HepG2 (cell line): ENCODE results near the gene TVP23A. TPM values are rescaled to one million over a fixed set of nuclear protein-coding genes. Genes with fewer than 3 reads are reported as not detected.
A peak's percentile ranks its signal among the peaks of the same experiment; 100 is the strongest.

Source experiments
- ASH2L ChIP-seq: fragments of 300-600, 200-600 bp; sonication (generic); IDR thresholded peaks from 2 replicates; pipeline ENCODE4 v1.7.0; 2017; ENCODE audit warnings: low read depth, mild to moderate bottlenecking, moderate library complexity, mixed read lengths, low read length; ENCODE audit not compliant: insufficient read length
- ATF6 ChIP-seq: sonication (generic); formaldehyde crosslinking; conservative IDR thresholded peaks from 2 replicates; pipeline ENCODE4 v1.4.0; 2020; ENCODE audit warnings: missing genetic modification reagents
- CHCHD3 ChIP-seq: sonication (generic); formaldehyde crosslinking; IDR thresholded peaks from 2 replicates; pipeline ENCODE4 v1.8.0; 2022; ENCODE audit warnings: mild to moderate bottlenecking, missing genetic modification reagents, moderate library complexity
- FOSL1 ChIP-seq: sonication (generic); formaldehyde crosslinking; IDR thresholded peaks from 2 replicates; pipeline ENCODE4 v1.9.0; 2021; ENCODE audit warnings: missing genetic modification reagents, borderline replicate concordance
- GABPB1 ChIP-seq: IDR thresholded peaks from 2 replicates; pipeline ENCODE4 v1.6.1; 2016; ENCODE audit warnings: mild to moderate bottlenecking, missing genetic modification reagents, moderate library complexity, missing compliant biosample characterization
- HNRNPL ChIP-seq: fragments of 200-400 bp; formaldehyde crosslinking; IDR thresholded peaks from 2 replicates; pipeline ENCODE4 v1.6.1; 2017; ENCODE audit warnings: mild to moderate bottlenecking, low read depth, low read length
- NCOR1 ChIP-seq: fragments of 200-600 bp; sonication (generic); IDR thresholded peaks from 2 replicates; pipeline ENCODE4 v1.7.0; 2017; ENCODE audit warnings: antibody characterized with exemption, low read length, borderline replicate concordance
- NR2F1 ChIP-seq, 2 experiments: fragments of 450-650 bp in 1 of 2; formaldehyde crosslinking in 1 of 2; IDR thresholded peaks; 2 replicates each; pipeline versions ENCODE4 v1.5.0 to v1.6.1; 2016 to 2020; ENCODE audit warnings: mild to moderate bottlenecking in 1 of 2, missing compliant biosample characterization in 1 of 2, missing genetic modification reagents in 1 of 2, moderate library complexity in 1 of 2
- NR3C1 ChIP-seq: sonication (generic); formaldehyde crosslinking; IDR thresholded peaks from 2 replicates; pipeline ENCODE4 v1.4.0; 2020; ENCODE audit warnings: missing genetic modification reagents
- TEAD3 ChIP-seq: optimal IDR thresholded peaks from 2 replicates; pipeline ENCODE3; 2016; ENCODE audit warnings: borderline replicate concordance
- TFE3 ChIP-seq: IDR thresholded peaks from 2 replicates; pipeline ENCODE4 v1.6.1; 2016
- ZNF160 ChIP-seq: sonication (generic); formaldehyde crosslinking; IDR thresholded peaks from 2 replicates; pipeline ENCODE4 v1.8.0; 2022; ENCODE audit warnings: mild to moderate bottlenecking, inconsistent platforms, missing genetic modification reagents
- ZNF230 ChIP-seq: sonication (generic); formaldehyde crosslinking; IDR thresholded peaks from 2 replicates; pipeline ENCODE4 v1.4.0; 2020; ENCODE audit warnings: mild to moderate bottlenecking, missing genetic modification reagents
- ZNF256 ChIP-seq: sonication (generic); formaldehyde crosslinking; conservative IDR thresholded peaks from 2 replicates; pipeline ENCODE4 v1.4.0; 2020; ENCODE audit warnings: missing genetic modification reagents
- ZNF562 ChIP-seq: sonication (generic); formaldehyde crosslinking; IDR thresholded peaks from 2 replicates; pipeline ENCODE4 v1.8.0; 2022; ENCODE audit warnings: missing genetic modification reagents, borderline replicate concordance
- ZNF567 ChIP-seq: sonication (generic); formaldehyde crosslinking; IDR thresholded peaks from 2 replicates; pipeline ENCODE4 v1.8.1; 2023; ENCODE audit warnings: mild to moderate bottlenecking, missing genetic modification reagents, borderline replicate concordance
- polyA plus RNA-seq, 8 experiments: library from polyadenylated mRNA; depleted of rRNA in 3 of 8; stranded (reverse) in 7 of 8; unstranded in 1 of 8; fragments of >200 nt; fragmentation: Illumina TruSeq in 4 of 8; extraction: Trizol in 4 of 8; gene quantifications; 2 replicates each; pipeline versions ENCODE4 v1.2.1 to v1.2.3, GENCODE V29; 2011 to 2016; ENCODE audit warnings: low read depth in 4 of 8, missing spikeins in 1 of 8, mixed read lengths in 1 of 8; ENCODE audit not compliant: insufficient read depth in 1 of 8
- total RNA-seq, 5 experiments: library from RNA; depleted of rRNA; stranded (reverse); fragments of >200 nt; fragmentation: Illumina TruSeq; extraction: Trizol; gene quantifications; 2 replicates each; pipeline ENCODE4 v1.2.3, GENCODE V29; 2016; ENCODE audit warnings: low read depth in 1 of 5
- TF ChIP-seq, protein P1 (sequence below): sonication (generic); formaldehyde crosslinking; conservative IDR thresholded peaks from 2 replicates; pipeline ENCODE4 v1.8.0; 2022; ENCODE audit warnings: low read depth, missing genetic modification reagents
- TF ChIP-seq, protein P2 (sequence below): sonication (generic); formaldehyde crosslinking; IDR thresholded peaks from 2 replicates; pipeline ENCODE4 v1.9.0; 2022; ENCODE audit warnings: low read depth, missing genetic modification reagents
- TF ChIP-seq, protein P3 (sequence below): sonication (generic); formaldehyde crosslinking; IDR thresholded peaks from 2 replicates; pipeline ENCODE4 v1.8.0; 2022; ENCODE audit warnings: mild to moderate bottlenecking, missing genetic modification reagents

The TVP23A gene
- total and polyA plus RNA-seq, 2 of the 13 experiments (the other 11 are each of a cell fraction or from before 2014, with no cell fraction given), result not detected

GRCh38 chr16:10728003-10728887 lies 90.3 kb downstream of the TVP23A start (continued):
- TF ChIP-seq ZNF230 (CRISPR knock-in tag), result 0 out of 2 replicates have a peak, but pooled peaks have one; percentile 24
- TF ChIP-seq ZNF160, result no peak
- peak; percentile 44 for TF ChIP-seq ASH2L
- peak; percentile 48; the same call in 1 of the 2 replicates for TF ChIP-seq TFE3 (CRISPR knock-in tag)
- TF ChIP-seq ZNF567 (CRISPR knock-in tag), result peak; percentile 46; the same call in 1 of the 2 replicates
- TF ChIP-seq, protein P1, sequence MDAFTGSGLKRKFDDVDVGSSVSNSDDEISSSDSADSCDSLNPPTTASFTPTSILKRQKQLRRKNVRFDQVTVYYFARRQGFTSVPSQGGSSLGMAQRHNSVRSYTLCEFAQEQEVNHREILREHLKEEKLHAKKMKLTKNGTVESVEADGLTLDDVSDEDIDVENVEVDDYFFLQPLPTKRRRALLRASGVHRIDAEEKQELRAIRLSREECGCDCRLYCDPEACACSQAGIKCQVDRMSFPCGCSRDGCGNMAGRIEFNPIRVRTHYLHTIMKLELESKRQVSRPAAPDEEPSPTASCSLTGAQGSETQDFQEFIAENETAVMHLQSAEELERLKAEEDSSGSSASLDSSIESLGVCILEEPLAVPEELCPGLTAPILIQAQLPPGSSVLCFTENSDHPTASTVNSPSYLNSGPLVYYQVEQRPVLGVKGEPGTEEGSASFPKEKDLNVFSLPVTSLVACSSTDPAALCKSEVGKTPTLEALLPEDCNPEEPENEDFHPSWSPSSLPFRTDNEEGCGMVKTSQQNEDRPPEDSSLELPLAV (CRISPR knock-in tag), result no peak
- peak; percentile 49; the same call in 1 of the 2 replicates for TF ChIP-seq GABPB1 (CRISPR knock-in tag)
- TF ChIP-seq NR2F1 (CRISPR knock-in tag; IDR thresholded peaks at IDR 0.05), result peak; percentile 96 to 98
- TF ChIP-seq ATF6 (CRISPR knock-in tag), result 0 out of 2 replicates have a peak, but pooled peaks have one; percentile 69
- no peak for TF ChIP-seq CHCHD3 (CRISPR knock-in tag)
- TF ChIP-seq FOSL1 (CRISPR knock-in tag), result no peak
- TF ChIP-seq, protein P2, sequence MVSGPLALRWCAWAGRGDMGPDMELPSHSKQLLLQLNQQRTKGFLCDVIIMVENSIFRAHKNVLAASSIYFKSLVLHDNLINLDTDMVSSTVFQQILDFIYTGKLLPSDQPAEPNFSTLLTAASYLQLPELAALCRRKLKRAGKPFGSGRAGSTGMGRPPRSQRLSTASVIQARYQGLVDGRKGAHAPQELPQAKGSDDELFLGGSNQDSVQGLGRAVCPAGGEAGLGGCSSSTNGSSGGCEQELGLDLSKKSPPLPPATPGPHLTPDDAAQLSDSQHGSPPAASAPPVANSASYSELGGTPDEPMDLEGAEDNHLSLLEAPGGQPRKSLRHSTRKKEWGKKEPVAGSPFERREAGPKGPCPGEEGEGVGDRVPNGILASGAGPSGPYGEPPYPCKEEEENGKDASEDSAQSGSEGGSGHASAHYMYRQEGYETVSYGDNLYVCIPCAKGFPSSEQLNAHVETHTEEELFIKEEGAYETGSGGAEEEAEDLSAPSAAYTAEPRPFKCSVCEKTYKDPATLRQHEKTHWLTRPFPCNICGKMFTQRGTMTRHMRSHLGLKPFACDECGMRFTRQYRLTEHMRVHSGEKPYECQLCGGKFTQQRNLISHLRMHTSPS (CRISPR knock-in tag), result 0 out of 2 replicates have a peak, but pooled peaks have one; percentile 66
- peak; percentile 83 for TF ChIP-seq TEAD3 (CRISPR knock-in tag)
- no peak for TF ChIP-seq HNRNPL
- no peak for TF ChIP-seq ZNF256 (CRISPR knock-in tag)
- TF ChIP-seq ZNF562, result no peak
- TF ChIP-seq, protein P3, sequence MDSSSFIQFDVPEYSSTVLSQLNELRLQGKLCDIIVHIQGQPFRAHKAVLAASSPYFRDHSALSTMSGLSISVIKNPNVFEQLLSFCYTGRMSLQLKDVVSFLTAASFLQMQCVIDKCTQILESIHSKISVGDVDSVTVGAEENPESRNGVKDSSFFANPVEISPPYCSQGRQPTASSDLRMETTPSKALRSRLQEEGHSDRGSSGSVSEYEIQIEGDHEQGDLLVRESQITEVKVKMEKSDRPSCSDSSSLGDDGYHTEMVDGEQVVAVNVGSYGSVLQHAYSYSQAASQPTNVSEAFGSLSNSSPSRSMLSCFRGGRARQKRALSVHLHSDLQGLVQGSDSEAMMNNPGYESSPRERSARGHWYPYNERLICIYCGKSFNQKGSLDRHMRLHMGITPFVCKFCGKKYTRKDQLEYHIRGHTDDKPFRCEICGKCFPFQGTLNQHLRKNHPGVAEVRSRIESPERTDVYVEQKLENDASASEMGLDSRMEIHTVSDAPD, result peak; percentile 54; the same call in 1 of the 2 replicates
- TF ChIP-seq NCOR1, result peak; percentile 44; the same call in 1 of the 2 replicates
- no peak for TF ChIP-seq NR3C1 (CRISPR knock-in tag)
